ENCODE measurements around the gene DHDH. TPM values are rescaled to one million over a fixed set of nuclear protein-coding genes. Genes with fewer than 3 reads are reported as not detected.

The DHDH gene
- total RNA-seq, 6 donors from 2014 or later, result 1.9 to 6.3 (median 2.8) TPM

- Histone ChIP-seq H3K4me3 (peak within 1 kb of the TSS; percentile 56 to 87 (median 83)), H3K9me3 (no peaks in the 10 kb centered on the region), H3K27me3 (no peaks in the 10 kb centered on the region), H3K36me3 (peaks cover 0 to 5% (median 0%) of the 10 kb centered on the region in 4 donors), H3K4me1 (peaks cover 11 to 17% (median 13%) of the 10 kb centered on the region in 4 donors), H3K27ac (peak within 1 kb of the TSS; percentile 79 to 95 (median 85))
- TF ChIP-seq CTCF (IDR thresholded peaks at IDR 0.05) (peak in 2 of 6 experiments; percentile 18 to 30), POLR2AphosphoS5 (IDR thresholded peaks at IDR 0.05) (peak; percentile 74 to 80), POLR2A (IDR thresholded peaks at IDR 0.05) (peak in 3 of 4 donors; percentile 23 to 92 (median 81)), EP300 (IDR thresholded peaks at IDR 0.05) (peak in 1 of 4 donors; percentile 13)
- WGBS, 2 donors, result 1 to 2% methylated on average over 10 to 33 of the region's 71 CpGs
- peak; percentile 90 to 98 for ATAC-seq (ENCODE audit: low FRiP score in 2 of 2)
- DNase-seq, result peak; percentile 97 to 99
Observed at GRCh38 chr19:48954595-48955307, 21.3 kb downstream of the DHDH start, which contains the start of gene BAX. Gene BAX, plus strand, starts transcription at chr19:48954875. Its CDS starts 54 bp downstream, at chr19:48954929.

- no peak for TF ChIP-seq CTCF (IDR thresholded peaks at IDR 0.05)
- Histone ChIP-seq H3K9me3 (no peaks in the 10 kb centered on the region), H3K36me3 (peaks cover 0 to 5% (median 0%) of the 10 kb centered on the region in 4 donors), H3K4me3 (peak overlapping the region; percentile 56 to 87 (median 83)), H3K27me3 (no peaks in the 10 kb centered on the region), H3K27ac (peak overlapping the region; percentile 79 to 95 (median 85)), H3K4me1 (peaks cover 11 to 24% (median 15%) of the 10 kb centered on the region in 4 donors)
- WGBS, 2 donors, result 65 to 68% methylated on average over 15 to 16 of the region's 16 CpGs
- peak in 1 of 2 donors; percentile 37 for DNase-seq
- ATAC-seq (ENCODE audit: low FRiP score in 2 of 2), result no peak
Observed at GRCh38 chr19:48955308-48955958, 21.9 kb downstream of the DHDH start.

GRCh38 chr19:48958006-48958405, 24.5 kb downstream of the DHDH start:
- Histone ChIP-seq H3K27ac (no peak overlapping the region), H3K4me3 (no peak overlapping the region), H3K4me1 (peaks cover 21 to 46% (median 26%) of the 10 kb centered on the region in 4 donors), H3K9me3 (no peaks in the 10 kb centered on the region), H3K36me3 (peaks cover 0 to 5% (median 0%) of the 10 kb centered on the region in 4 donors), H3K27me3 (no peaks in the 10 kb centered on the region)
- 95 to 99% methylated on average over 8 of the region's 8 CpGs for WGBS, 2 donors
- DNase-seq (no peak), ATAC-seq (ENCODE audit: low FRiP score in 2 of 2) (no peak)
- TF ChIP-seq POLR2A (IDR thresholded peaks at IDR 0.05), result no peak

GRCh38 chr19:48959341-48960239, 26.1 kb downstream of the DHDH start:
- no peak for TF ChIP-seq POLR2A (IDR thresholded peaks at IDR 0.05)
- no peak for TF ChIP-seq CTCF (IDR thresholded peaks at IDR 0.05)
- TF ChIP-seq EP300 (IDR thresholded peaks at IDR 0.05), result no peak
- TF ChIP-seq POLR2AphosphoS5 (IDR thresholded peaks at IDR 0.05), result no peak
- Histone ChIP-seq H3K27ac (peak overlapping the region in 2 of 4 donors; percentile 88 to 98), H3K36me3 (peaks cover 0 to 5% (median 0%) of the 10 kb centered on the region in 4 donors), H3K27me3 (no peaks in the 10 kb centered on the region), H3K9me3 (no peaks in the 10 kb centered on the region), H3K4me1 (peaks cover 33 to 56% (median 42%) of the 10 kb centered on the region in 4 donors), H3K4me3 (no peak overlapping the region)
- DNase-seq (no peak), ATAC-seq (ENCODE audit: low FRiP score in 2 of 2) (no peak)
- 74 to 80% methylated on average over 16 of the region's 16 CpGs for WGBS, 2 donors

All from upper lobe of left lung (tissue), 6 donors.